ENCODE results near the gene MAOB.

The MAOB gene

DNA sequence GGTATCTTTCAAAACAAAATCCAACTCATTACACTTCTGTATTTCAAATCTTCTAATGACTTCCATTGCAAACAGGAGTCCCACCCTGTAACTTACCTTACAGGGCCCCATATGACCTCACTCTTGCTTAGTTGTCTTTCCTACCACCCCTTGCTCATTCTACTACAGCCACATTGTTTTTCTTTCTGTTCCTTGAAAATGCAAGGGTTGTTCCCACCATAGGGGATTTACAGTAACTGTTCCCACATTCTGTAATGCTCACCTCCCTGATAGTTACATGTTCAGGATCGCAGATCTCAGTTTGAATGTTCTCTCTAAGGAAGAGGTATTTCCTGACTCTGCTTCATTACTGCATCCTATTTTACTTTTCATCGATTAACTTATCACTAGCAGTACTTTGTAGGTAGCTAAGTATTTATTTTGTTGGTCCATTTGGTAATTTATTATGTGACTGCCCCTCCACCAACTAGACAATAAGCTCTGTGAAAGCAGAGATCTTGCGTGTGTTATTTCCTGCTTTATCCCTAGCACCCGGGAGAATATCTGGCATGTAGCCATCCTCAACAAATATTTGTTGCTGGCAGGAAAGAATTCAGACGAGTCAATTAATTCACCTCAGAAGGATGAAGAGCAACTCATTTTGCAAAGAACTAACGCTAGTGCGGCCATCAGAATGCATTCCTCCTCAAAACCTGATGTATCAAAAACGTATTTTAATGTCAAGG lies 21.4 kb downstream of the MAOB start:
- DNase-seq = no peak

GRCh38 chrX:43853225-43853828 lies 28.9 kb downstream of the MAOB start:
- DNase-seq = no peak

- no peak for DNase-seq
Measured at GRCh38 chrX:43850629-43851028, 31.6 kb downstream of the MAOB start.

DNA sequence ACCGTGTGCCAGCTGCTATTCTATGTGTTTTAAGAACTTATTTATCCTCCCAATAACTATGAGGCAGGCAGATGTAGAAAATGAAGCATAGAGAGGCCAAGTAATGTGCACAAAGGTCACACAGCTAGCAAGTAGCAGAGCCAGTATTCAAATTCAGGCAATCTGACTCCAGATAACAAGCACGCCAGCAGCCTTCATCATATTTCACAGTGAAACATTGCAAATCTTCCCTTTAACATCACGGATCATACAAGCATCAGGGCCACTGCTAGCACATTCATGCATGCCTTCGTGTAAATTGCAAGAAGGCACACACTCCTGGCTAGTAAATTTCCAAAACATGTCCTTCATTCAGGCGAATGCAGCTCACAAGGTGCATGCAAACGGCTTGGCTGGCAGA lies 33.1 kb downstream of the MAOB start:
- no peak for DNase-seq

GRCh38 chrX:43847352-43847751 lies 34.9 kb downstream of the MAOB start:
- no peak for DNase-seq

DNA sequence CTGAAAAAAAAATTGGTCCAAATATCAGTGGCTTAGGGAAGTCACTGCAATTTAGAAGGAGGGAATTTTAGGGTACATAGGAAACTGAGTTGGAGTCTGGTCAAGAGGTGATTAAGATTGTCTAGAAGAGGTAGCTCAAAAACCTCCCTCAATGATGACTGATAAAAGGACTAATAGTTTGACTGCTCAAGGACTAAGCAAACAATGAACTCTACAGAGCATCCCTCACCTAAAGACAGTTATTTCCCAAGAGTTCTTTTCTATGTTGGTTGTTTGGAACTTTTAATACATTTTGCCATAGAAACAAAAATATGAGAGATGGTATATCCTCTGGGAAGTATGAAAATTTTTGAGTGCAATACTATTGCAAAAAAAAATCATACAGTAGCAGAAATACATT lies 35.7 kb downstream of the MAOB start:
- DNase-seq = no peak

- no peak for DNase-seq
Measured at GRCh38 chrX:43845776-43846175, 36.5 kb downstream of the MAOB start.

GRCh38 chrX:43840265-43840664 lies 42.0 kb downstream of the MAOB start:
- DNase-seq = no peak

- DNase-seq = no peak
Measured at GRCh38 chrX:43836435-43837184, 45.6 kb downstream of the MAOB start.

DNA sequence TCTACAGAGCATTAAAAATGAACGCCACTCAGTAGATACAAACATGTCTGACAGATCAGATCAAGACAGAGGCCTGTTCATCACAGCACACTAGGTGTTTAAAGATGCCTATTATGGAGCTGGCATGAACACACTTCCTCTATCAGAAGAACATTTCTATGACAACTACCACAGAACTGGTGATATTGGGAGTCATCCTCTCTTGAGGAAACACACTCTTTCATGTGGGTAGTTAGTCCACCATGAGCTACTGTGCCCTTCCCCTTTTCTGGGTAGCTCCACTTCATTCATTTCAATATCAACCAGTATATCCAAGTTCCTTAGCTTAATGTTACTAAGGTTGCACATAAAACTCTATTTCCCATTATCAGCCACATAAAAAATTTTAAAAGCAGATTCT lies 46.7 kb downstream of the MAOB start:
- no peak for DNase-seq

GRCh38 chrX:43827791-43828190 lies 54.5 kb downstream of the MAOB start:
- no peak for DNase-seq

GRCh38 chrX:43822014-43822413 lies 60.2 kb downstream of the MAOB start:
- DNase-seq = no peak

DNA sequence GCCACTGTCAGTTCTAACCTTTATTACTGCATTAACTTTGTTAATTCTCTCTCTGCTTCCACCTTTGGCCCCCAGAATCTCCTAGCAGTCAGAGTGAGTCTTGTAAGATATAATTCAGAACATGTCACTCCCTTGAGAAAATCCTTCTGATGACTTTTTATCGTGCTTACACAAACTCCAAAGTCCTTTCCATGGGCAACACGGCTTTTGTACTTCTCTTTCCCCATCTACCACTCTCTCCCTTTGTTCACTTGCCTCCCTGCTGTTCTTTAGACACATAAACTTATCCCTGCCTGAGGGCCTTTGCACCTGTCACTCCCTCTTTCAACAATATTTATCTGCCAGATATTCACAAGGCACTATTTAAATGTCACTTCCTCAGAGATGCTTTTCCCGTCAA lies 64.8 kb downstream of the MAOB start:
- DNase-seq = no peak

DNA sequence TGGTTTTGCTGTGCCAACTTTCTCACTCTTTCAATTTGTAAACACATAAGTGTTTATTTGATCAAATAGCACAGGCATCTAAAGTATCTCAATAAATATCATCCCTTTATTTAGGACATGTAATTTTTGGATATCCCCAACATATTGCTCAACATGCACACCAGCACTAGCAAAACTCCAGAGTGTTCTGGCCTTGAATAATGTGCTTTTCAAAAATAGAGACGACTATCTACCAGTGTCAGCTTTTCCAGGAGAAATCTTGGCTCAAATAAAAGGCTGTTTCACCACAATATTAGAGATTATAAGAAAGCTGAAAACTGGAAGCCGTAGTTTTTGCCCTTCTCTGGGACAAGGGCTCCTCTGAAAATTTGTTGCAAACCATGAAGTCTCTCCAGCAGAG lies 67.0 kb downstream of the MAOB start:
- DNase-seq = no peak

DNA sequence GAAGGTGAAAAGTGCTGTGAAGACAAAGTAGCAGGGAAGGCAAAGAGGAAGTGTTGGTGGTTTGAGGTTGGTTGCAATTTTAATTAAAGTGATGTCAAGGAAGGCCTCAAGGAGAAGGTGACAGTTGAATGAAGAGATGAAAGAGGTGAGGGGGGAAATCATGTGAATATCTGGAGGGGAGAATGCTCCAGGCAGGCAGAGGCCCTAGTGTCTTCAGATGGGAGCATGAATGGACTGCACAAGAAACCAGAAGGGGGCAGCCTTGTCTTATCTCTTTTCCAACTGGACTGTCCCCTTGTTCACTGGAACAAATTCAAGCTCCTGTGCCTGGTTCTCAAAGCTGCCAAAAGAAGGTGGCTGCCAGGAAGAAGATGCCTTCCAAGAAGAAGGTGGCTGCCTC lies 68.4 kb downstream of the MAOB start:
- DNase-seq = no peak

DNA sequence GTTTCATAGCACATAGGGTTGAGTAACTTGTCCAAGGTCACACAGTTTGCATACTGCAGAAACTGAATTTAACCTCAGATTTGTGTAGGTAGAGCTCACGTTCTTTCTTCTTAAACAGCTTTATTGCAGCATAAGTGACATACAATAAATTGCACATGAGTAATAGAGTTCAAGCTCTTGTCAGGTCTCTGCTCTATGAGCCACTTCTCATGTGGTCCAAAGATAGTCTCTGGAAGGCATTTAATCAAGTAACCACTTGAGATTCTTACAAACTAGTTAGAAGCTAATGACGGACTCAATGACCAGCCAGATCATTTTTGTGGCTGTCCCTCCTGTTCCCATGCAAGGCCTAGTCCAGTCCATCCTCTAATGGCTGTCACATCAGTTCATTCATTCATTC lies 68.9 kb downstream of the MAOB start:
- no peak for DNase-seq

GRCh38 chrX:43809463-43809862 lies 72.8 kb downstream of the MAOB start:
- no peak for DNase-seq

GRCh38 chrX:43808231-43808630 lies 74.0 kb downstream of the MAOB start:
- no peak for DNase-seq

DNA sequence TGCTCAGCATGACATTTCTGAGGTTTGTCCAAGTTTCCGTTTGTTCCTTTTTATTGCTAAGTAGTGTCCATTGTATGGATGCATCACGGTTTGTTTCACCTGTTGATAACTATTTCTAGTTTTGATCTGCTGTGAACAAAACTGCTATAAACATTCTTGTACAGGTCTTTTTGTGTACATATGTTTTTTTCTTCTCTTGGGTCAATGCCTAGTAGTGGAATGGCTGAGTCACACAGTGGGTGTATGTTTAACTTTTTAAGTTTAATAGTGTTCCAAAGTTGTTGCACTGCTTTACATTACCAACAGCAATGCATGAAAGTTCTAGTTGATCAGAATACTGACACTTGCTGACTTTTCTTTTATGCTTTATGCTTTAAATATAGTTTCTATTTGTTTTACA lies 76.7 kb downstream of the MAOB start:
- no peak for DNase-seq

GRCh38 chrX:43804021-43804420 lies 78.2 kb downstream of the MAOB start:
- DNase-seq = no peak

DNA sequence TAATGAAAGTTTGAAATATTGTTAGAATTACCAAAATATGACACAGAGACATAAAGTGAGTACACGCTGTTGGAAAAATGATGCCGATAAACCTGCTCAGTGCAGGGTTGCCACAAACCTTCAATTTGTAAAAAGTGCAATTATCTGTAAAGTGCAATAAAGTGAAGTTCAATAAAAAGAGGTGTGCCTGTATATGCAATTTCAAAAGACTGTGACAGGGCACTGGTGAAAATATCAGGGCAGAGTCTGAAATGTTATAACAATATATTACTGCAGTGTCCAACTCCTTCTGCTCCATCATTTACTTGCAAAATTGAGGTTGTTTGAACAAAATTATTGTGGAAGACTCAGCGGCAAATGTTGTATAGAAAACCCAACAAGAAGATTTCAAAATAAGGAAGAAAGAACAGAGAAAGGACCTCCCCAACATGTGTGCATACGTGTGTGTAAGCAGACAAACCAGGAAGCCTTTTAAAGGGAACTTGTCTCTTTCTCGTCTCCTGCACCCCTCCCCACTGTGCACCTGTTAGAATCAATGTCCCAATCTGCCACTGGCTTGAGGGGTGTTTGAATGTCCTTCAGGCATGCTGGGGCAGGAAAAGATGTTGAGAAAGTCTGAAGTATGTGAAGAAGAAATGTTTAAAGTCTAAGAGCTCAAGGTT lies 96.2 kb downstream of the MAOB start:
- DNase-seq = no peak

- DNase-seq = no peak
Measured at GRCh38 chrX:43758044-43758443, 124.2 kb downstream of the MAOB start.

- no peak for DNase-seq
Measured at GRCh38 chrX:43756076-43756475, 126.2 kb downstream of the MAOB start.

- no peak for DNase-seq
Measured at GRCh38 chrX:43753637-43754036, 128.6 kb downstream of the MAOB start.

Measured in stimulated activated CD4-positive, alpha-beta T cell treated with anti-CD3 and anti-CD28 coated beads, Interleukin-2, amount 100 ng/mL, for 48 hours (primary cell).